GM19452 (cell line): ENCODE data around the gene TAS2R10.
"Not testable (repeated sequence)": the region's sequence is repeated elsewhere in the genome, so short reads cannot be mapped to it uniquely, and the experiment has no call there.

Source experiments
- ATAC-seq: cut with Tn5 transposase; IDR thresholded peaks from one replicate; pipeline ENCODE4 v1.9.1; 2021; ENCODE audit not compliant: unreplicated experiment

The TAS2R10 gene, protein sequence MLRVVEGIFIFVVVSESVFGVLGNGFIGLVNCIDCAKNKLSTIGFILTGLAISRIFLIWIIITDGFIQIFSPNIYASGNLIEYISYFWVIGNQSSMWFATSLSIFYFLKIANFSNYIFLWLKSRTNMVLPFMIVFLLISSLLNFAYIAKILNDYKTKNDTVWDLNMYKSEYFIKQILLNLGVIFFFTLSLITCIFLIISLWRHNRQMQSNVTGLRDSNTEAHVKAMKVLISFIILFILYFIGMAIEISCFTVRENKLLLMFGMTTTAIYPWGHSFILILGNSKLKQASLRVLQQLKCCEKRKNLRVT

DNA sequence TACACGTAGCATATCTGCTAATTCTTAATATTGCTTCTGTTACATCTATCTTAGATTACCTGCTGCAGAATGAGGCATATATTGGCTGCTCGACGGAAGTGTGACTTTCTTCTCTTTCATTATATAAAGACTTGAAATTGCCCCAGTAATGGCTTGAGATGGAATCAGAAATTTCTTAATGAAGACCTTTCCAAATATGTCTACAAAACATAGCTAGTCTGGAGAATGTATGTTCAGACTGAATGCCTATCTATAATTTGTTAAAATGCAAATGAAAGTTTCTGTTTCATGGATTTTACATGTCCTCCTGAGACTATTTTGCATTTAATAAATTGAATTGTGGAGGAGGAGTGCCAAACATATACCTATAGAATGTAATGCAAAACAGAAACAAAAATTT is at the start of gene TAS2R10:
Gene TAS2R10, minus strand, starts transcription at position 101 of the 400 bp plus-strand sequence. Its CDS starts 89 bp downstream, at position 12.
- no peak for ATAC-seq

DNA sequence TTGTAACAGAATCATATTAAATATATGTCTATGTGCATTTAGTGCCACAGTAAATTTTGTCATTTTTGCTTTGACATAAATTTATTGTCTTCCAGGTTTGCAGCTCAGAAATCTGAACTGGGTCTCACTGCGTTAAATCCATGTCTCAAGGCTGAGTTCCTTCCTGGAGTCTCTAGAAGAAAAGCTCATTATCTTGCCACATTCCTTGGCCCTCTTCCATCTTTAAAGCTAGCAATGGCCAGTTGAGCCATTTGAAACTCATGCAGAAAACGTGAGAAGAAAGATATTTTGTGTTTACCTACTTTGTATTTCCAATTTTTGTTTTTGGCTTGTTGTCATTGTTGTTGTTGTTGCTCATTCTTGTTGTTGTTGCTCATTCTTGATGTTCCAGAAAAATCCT is 47.2 kb upstream of the TAS2R10 start:
- no peak for ATAC-seq

DNA sequence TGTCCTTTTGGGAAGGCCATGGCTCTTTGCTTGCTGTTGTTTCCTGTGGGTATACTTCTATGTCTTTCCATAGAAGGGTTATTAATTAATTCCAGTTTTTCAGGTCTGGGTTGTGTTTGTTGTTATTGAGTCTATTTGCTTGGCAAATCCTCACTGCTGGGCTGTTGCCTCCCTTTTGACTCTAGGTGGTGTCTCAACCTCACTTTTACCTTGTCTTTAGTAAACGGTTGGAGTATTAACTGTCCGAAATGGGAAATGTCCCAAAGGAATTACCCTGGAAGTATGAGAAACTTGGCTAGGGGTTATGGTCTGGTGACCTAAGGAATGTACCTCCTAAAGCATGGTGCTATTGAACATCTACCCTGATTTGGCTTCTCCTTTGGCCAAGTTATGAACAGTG is 41.2 kb upstream of the TAS2R10 start:
- no peak for ATAC-seq

DNA sequence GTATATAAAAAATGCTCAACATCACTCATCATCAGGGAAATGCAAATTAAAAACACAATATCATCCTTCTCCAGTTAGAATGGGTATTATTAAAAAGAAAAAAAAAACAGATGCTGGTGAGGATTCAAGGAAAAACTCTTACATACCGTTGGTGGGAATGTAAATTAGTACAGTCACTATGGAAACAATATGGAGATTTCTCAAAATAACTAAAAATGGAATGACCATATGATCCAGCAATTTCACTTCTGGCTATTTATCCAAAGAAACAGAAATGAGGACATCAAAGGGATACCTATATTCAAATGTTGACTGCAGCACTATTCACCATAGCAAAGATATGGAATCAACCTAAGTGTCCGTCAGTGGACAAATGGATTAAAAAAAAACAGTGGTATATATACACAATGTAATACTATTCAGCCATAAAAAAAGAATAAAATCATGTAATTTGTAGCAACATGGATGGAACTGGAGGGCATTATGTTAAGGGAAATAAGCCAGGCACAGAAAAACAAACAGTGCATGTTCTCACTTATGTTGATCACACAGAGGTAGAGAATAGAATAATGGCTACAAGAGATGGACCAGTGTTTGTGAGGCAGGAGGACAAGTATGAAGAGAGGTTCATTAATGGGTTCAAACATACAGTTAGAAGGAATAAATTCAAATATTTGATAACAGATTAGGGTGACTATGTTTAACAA is 37.5 kb upstream of the TAS2R10 start:
- ATAC-seq = no peak

DNA sequence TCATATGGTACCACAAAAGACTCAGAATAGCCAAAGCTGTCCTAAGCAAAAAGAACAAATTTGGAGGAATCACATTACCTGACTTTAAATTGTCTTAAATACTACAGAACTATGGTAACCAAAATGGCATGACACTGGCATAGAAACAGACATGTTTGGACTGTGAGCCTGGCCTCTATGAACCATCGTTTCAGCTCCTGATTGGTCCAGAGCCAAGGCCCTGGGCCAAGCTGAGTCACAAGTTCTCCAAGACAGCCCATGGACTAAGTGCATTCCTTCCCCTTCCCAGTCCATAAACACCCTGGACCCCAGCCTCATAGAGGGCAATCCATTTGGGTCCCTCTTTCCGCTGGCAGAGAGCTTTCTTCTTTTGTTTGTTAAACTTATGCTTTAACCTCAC is 35.2 kb upstream of the TAS2R10 start:
- ATAC-seq = no peak

DNA sequence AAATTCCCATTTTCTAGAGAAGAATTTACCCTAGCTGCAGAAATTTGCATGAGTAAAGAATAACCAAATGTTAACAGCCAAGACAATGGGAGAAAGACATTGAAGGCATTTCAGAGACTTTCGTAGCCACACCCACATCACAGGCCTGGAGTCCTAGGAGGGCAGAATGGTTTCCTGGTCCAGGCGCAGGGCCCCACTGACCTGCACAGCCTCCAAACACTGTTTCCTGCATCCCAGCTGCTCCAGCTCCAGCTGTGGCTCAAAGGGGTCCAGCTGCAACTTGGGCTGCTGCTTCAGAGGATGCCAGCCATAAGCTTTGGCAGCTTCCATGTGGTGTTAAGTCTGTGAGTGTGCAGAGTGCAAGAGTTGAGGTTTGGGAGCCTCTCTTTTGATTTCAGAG is 29.6 kb upstream of the TAS2R10 start:
- no peak for ATAC-seq

DNA sequence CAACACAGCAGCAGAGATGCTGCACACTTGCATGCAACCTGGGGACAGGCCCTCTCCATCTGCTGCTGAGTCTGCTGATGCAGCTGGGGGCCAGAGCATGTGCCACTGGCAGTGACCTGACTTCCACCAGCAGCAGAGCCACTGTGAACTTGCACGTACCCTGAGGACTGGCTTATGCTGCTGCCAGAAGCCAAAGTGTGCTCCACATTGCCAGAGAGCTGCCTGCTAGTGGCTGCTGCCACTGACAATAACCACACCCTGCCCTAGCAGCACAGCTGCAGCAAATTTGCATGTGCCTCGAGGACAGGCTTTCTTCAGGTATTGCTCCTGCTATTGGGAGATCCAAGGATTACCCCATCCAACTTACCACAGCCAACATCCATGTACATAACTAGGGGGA is 27.6 kb upstream of the TAS2R10 start:
- ATAC-seq = no peak

DNA sequence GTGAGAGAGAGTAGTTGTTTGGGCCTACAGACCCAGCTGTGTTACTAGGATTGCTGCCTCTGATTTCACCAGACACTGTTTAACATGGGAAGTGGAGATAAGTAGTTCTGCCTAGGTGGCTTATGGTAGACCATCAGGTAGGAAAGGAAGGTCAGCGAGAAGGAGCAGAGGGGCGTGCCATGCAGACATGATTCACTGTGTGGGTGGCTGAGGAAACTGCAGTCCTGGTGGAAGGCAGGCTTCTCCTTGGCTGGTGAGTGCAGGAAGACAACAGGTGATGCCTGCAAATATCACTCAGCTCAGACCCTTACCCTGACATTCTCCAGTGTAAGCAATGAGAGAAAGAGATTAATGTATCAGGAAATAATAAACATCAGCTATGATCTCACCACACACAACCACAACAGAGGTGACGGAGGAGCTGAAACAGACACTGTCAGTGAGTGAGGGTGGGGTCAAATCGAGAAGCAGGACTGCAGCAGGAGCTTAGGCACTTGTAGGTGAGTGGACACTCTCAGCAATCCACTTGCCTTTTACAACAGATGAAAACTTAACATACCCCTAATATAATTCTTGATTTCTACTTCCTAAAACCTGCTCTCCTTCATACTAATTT is 25.2 kb upstream of the TAS2R10 start:
- no peak for ATAC-seq

DNA sequence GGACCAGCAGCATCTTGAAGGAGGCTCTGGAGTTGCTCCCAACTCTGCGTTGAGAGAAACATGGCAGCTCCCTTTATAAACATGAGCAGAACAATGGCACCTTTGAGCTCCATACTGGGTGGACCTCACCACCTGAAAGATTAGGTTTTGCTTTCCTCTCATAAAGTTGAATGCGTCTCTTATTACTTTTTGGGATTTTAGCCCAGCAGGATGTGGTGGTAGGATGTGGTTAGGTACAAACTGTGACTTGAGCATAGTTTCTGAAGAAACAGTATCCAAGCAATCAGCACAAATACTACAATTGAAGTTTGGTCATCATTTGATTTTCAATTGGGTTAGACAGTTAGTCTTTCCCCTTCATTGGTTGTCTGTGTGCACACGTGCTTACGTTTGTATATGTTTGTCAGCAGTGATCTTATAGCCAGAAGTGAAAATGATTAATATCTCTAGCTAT is 23.3 kb upstream of the TAS2R10 start, which contains the start of gene PRR4:
Gene PRR4, minus strand, starts transcription at position 51 of the 454 bp plus-strand sequence. Its CDS starts 38 bp downstream, at position 13.
- ATAC-seq = no peak

DNA sequence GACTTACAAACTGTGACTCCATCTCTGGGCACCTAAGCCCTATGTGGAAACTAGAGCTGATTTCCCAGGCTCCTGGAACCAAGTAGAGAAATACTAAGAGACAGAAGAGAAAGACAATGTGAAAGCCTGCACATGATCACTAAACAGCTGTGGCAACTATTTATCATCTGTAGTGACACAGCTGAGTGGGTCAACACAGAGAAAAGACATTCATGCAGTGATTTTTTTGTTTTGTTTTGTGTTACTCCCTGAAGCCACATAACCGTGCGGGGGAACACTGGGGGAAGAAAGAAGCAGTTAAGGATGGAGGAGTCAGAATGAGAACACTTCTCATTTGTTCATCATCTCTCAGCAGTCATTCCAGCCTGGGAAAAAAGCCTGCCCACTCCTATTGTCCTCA is 21.6 kb upstream of the TAS2R10 start:
- ATAC-seq = no peak

DNA sequence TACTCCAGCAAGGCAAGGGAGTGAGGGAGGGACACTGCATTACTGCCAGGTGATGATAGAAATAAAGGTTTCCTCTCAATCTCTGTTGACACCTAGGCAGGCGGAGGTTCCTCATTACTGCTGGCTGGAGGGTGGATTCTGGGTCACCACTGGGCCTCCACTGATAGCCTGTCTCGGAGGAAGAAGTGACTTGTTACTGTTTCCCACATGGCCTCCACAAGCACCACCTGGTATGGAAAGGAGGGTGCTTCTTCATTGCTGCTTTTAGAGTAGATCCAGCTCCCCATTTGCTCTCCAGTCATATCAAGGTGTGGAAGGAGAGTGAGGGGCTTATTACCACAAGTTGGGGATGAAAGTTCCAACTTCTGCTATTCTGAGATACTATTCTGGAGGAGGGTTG is 16.7 kb upstream of the TAS2R10 start:
- no peak for ATAC-seq

DNA sequence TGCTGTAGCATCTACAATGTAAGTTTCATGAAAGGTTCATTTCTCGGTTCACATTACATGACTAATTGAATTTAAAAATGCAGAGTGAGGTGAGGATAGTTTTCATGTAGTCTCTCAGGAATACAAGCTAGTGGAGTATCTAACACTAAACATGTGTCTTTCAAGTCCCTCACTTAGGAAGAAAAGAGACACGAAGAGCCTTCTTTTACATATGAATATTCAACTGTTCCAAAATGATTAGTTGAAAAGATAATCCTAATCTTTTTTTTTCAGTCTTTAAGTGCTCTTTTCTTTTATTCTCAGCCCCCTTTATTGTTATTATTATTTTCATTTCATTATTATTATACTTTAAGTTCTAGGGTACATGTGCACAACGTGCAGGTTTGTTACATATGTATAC is 12.3 kb upstream of the TAS2R10 start:
- no peak for ATAC-seq

DNA sequence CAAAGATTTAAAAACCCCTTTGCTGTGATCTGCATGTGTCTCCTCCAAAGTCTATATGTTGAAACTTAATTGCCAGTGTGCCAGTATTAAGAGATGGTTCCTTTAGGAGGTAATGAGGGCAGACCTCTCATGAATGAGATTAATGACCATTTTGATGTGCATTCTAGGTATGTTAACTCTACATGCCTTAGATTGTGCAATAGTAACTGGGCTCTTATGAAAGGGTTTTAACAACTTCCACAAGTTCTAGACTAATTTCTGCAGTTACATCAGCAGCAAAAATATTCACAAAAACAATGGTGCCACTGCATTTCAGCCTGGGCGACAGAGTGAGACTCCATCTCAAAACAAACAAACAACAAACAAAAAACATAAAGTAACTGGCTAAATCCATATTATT is 3.8 kb upstream of the TAS2R10 start:
- no peak for ATAC-seq

DNA sequence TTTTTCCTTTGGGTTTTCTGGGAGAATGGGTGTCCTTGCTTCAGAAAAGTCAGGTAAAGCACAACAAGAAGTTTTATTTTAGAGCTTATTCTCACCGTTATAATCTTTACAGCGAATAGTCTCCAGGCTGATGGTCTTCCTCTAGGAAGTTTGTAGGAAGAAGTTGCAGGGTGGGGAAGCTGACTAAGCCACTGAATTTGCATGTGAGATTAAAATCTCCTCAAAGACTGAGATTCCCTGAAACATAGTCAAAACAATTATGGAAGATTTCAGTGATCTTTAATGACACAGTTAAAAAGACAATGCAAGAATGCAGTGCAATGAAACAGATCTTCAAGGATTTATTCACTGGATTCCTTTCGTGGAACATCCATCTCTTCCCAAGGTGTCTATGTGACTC is 1.2 kb downstream of the TAS2R10 start:
- no peak for ATAC-seq

DNA sequence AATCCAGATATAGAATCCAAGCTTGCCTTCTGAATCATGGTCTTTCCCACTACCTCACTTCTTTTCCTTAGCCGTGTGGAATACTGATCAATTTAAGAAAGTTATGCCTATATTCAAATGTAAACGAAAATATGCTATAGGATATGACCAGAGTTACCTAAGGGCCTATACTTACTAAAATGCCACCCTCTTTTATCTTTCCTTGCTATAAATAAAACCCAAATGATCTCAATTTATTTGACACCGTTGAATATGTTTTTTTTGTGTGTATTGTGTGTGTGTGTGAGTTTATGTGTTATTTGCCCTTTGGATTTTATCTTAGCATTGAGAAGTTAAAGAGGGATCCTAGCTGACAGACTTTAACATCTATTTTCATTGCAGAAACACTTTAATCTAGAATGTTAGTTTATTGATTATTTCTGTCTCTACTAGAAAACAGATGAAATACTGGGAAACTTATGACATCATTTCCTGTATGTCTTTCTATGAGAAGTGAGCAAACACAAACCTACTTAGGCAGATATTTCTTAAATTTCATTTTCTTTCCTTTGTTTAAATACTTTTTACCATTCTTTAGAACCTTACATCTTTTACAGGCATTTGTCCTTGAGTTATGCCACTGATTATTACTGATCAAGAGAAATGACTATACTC is 14.1 kb downstream of the TAS2R10 start:
- no peak for ATAC-seq

DNA sequence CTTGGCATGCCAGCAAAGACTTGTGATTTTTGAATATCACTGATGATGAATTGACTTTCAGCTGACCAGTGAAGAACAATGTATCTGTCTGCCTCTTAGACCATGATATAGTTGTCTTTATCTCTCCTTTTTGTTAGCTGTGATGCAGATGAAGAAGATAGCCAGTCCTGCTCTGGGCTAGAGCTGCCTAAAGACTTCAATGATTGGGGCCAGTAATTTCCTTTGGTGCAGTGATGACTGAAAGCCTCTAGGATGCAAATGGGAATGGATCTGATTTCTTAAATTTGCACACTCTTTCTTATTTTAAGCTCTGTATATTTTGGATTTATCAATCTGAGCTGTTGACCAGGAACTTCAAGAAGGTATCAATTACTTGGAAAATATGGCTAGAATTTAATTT is 16.1 kb downstream of the TAS2R10 start, which contains the start of gene TAS2R9:
Gene TAS2R9, minus strand, starts transcription at position 101 of the 400 bp plus-strand sequence. Its CDS starts 93 bp downstream, at position 8.
- ATAC-seq = no peak

DNA sequence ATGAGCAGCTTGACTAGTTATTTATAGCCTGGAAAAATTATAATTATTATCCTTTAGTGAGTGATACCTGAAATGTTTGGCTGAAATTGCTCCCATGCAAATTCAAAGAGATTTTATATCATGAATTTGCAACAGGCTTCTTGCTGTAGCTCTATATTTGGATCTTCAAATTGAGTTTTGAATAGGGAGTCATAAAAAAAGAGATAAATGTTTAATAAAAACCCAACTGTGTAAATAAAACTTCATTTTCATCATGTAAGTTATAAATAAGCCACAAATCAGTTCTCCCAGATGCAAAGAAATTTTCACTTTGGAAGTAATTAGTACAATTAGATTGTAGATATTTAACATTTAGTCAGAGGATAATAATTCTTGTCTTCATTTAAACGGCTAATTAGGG is 19.0 kb downstream of the TAS2R10 start, which contains the start of gene TAS2R8:
Gene TAS2R8, minus strand, starts transcription at position 101 of the 400 bp plus-strand sequence. CDS start 306 bp downstream, outside the sequence.
- ATAC-seq = no peak

DNA sequence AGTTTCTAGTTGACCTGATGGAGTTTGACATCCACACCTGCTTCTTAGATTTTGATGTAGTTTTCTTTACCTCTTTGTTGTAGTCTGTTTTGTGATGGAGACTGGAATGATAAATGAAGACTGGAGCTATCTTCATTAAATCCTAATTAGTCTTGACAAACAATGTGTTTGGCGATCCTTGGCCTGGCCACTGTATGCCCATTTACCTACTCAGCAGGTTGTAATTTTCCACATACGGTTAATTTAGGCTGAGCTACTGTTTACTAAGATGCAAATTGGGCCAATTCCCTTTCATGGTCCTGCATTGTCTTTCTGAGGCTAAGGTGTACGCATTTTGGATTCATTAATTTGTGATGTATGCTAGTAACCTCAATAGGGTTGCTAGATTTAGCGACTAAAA is 23.6 kb downstream of the TAS2R10 start, which contains the start of gene TAS2R7:
Gene TAS2R7, minus strand, starts transcription at position 41 of the 400 bp plus-strand sequence. CDS start 57 bp downstream, outside the sequence.
- ATAC-seq = no peak

DNA sequence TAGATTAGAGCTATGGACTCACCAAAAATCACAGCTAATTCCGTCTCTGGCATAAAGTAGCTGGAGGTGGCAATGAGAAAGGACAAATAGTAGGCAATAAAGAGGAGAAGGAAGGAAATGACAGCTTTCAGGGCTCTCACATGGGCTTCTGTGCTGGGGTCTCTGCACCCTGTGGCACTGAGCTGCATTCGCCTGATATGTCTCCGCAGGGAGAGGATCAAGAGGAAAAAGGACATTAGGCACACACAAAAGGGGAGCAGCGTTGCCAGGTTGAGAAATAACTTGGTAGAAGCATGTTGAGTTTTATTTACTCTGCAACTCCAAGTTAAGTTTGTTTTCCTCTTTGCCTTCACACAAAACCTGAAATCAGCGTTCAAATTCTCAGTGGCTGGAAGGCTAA is 24.4 kb downstream of the TAS2R10 start:
- no peak for ATAC-seq

DNA sequence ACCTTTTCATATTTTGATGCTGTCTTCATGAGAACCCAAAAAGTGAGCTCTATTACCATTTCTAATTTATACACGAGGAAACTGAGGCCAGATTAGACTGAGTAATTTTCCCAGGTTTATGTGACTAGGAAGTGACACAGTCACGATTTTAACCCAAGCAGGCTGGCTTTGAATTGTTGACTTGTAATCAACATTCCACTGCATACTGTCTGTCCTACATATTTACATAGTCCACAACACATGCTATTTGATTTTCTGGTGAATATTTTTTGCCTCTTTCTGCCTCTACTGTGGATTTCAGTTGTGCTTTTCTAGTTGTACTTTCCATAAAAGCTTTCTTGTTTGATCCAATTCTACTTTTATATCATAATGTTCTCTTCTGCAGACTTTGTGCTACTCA is 31.9 kb downstream of the TAS2R10 start:
- ATAC-seq = no peak

DNA sequence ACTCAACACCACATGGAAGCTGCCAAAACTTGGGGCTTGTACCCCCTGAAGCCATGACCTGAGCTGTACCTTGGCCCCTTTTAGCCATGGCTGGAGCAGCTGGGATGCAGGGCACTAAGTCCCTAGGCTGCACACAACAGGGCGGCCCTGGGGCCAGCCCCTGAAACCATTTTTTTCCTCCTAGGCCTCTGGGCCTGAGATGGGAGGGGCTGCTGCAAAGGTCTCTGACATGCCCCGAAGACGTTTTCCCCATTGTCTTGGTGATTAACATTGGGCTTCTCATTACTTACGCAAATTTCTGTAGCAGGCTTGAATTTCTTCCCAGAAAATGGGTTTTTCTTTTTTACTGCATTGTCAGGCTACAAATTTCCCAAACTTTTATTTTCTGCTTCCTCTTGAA is 34.4 kb downstream of the TAS2R10 start:
- not testable (repeated sequence) for ATAC-seq
